Measurements from ENCODE around the gene RPUSD3. TPM values are rescaled to one million over a fixed set of nuclear protein-coding genes. Genes with fewer than 3 reads are reported as not detected.
A peak's percentile ranks its signal among the peaks of the same experiment; 100 is the strongest.

RPUSD3 gene
- total RNA-seq, 1 experiment from 2014 or later: 46.9 TPM

DNA sequence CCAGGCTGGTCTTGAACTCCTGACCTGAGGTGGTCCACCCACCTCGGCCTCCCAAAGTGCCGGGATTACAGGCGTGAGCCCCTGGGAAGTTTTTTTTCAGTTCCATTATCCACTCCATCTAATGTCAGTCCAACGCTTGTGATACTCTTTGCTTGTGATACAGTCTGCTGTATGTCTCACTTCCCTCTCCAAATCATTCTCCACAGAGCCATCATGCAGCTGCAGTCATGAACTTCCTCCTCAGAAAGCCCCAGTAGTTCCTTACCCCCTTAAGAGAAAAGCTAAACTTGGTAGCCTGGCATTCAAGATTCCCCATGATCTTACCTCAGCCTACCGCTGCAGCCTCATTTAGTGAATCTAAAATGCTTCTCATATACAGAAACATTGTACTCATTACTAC is 48.6 kb downstream of the RPUSD3 start:
- H3K27ac ChIP-seq (ENCODE audit: low read depth, low read length, poor library complexity, severe bottlenecking): no peak overlapping the region
- BruUV-seq (replicated peaks): no TSS peak
- no peak for DNase-seq (ENCODE audit: low spot score)
- H3K4me3 ChIP-seq (ENCODE audit: low read depth, low read length, poor library complexity, severe bottlenecking): no peak overlapping the region
- ChIA-PET POLR2A (ENCODE audit: low non-redundant PET) (interaction anchor here (0.7 kb wide), 1 partner anchor 50 kb away, joined by 4 read pairs; no protein-coding TSS in a partner anchor), CTCF (no interaction called here)
- H3K9me3 ChIP-seq (ENCODE audit: low read depth, low read length, poor library complexity, severe bottlenecking): no peaks in the 10 kb centered on the region
- peaks cover 17% of the 10 kb centered on the region for H3K4me1 ChIP-seq (ENCODE audit: insufficient read depth, low read length, poor library complexity, severe bottlenecking)
- peaks cover 33% of the 10 kb centered on the region for H3K36me3 ChIP-seq (ENCODE audit: insufficient read depth, low read length, poor library complexity, severe bottlenecking)
- H3K27me3 ChIP-seq (replicated peaks; ENCODE audit: insufficient read depth, low read depth, low read length, poor library complexity): no peaks in the 10 kb centered on the region
- TF ChIP-seq, protein P1, sequence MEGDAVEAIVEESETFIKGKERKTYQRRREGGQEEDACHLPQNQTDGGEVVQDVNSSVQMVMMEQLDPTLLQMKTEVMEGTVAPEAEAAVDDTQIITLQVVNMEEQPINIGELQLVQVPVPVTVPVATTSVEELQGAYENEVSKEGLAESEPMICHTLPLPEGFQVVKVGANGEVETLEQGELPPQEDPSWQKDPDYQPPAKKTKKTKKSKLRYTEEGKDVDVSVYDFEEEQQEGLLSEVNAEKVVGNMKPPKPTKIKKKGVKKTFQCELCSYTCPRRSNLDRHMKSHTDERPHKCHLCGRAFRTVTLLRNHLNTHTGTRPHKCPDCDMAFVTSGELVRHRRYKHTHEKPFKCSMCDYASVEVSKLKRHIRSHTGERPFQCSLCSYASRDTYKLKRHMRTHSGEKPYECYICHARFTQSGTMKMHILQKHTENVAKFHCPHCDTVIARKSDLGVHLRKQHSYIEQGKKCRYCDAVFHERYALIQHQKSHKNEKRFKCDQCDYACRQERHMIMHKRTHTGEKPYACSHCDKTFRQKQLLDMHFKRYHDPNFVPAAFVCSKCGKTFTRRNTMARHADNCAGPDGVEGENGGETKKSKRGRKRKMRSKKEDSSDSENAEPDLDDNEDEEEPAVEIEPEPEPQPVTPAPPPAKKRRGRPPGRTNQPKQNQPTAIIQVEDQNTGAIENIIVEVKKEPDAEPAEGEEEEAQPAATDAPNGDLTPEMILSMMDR (conservative IDR thresholded peaks at IDR 0.05; ENCODE audit: low read depth, low read length): no peak
- TF ChIP-seq EZH2 (IDR thresholded peaks at IDR 0.05; ENCODE audit: borderline replicate concordance, low read depth, low read length, poor library complexity, severe bottlenecking): no peak
- intact Hi-C loops (cut with micrococcal nuclease; ENCODE audit: unreplicated experiment): no loop called here

- POLR2A ChIA-PET (ENCODE audit: low non-redundant PET): interaction anchor here (0.7 kb wide), 1 partner anchor 200 kb away, joined by 3 read pairs; no protein-coding TSS in a partner anchor
- Histone ChIP-seq H3K27ac (ENCODE audit: low read depth, low read length, poor library complexity, severe bottlenecking) (no peak overlapping the region), H3K4me1 (ENCODE audit: insufficient read depth, low read length, poor library complexity, severe bottlenecking) (peaks cover 17% of the 10 kb centered on the region), H3K9me3 (ENCODE audit: low read depth, low read length, poor library complexity, severe bottlenecking) (no peaks in the 10 kb centered on the region), H3K36me3 (ENCODE audit: insufficient read depth, low read length, poor library complexity, severe bottlenecking) (peaks cover 31% of the 10 kb centered on the region), H3K27me3 (replicated peaks; ENCODE audit: insufficient read depth, low read depth, low read length, poor library complexity) (no peaks in the 10 kb centered on the region), H3K4me3 (ENCODE audit: low read depth, low read length, poor library complexity, severe bottlenecking) (no peak overlapping the region)
- no TSS peak for BruUV-seq (replicated peaks)
- no peak for TF ChIP-seq EZH2 (IDR thresholded peaks at IDR 0.05; ENCODE audit: borderline replicate concordance, low read depth, low read length, poor library complexity, severe bottlenecking)
- TF ChIP-seq, protein P1 (conservative IDR thresholded peaks at IDR 0.05; ENCODE audit: low read depth, low read length): no peak
- intact Hi-C loops (cut with micrococcal nuclease; ENCODE audit: unreplicated experiment): no loop called here
- no peak for DNase-seq (ENCODE audit: low spot score)
- CTCF ChIA-PET: no interaction called here
Measured at GRCh38 chr3:9794400-9794799, 49.4 kb downstream of the RPUSD3 start.

DNA sequence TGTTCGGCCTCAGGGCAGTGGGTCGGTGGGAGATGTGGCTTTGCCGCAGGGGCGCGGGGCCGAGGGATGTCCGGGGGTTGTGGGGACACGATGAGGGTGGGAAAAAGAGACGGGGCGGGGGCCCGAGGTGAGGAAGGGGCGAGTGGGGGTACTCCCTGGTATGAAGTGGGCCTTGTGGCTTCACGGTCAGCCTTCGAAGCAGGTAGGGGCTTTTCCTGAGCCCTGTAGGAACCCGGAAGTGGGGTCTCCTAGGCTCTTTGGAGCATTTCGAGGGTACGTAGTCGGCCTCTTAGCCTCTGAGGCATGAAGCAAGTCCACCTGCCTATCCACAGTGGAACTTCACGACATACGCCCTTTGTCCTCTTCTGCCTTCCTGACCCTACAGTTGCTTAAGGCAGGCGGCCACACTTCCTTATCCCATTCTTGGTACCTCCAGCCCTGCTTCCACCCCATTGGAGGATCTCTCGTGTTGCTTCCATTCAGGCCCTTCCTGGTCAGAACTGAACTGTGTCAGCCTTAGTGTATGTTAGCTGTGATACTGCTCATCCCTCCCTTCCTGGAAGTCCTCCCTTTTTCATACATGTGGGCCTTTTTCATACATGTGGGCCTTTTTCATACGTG is 50.5 kb downstream of the RPUSD3 start:
- POLR2A ChIA-PET (ENCODE audit: low non-redundant PET): interaction anchor here (0.5 to 0.6 kb wide), 3 partner anchors 64 to 588 kb away, joined by 3 to 6 read pairs (median 4); no protein-coding TSS in a partner anchor
- TSS peak; percentile 52 for BruUV-seq (replicated peaks)
- intact Hi-C loops (cut with micrococcal nuclease; ENCODE audit: unreplicated experiment): loop anchor here (2.0 kb wide), 1 partner anchor 396 kb away; the partner anchor contains the start of gene SETD5
- CTCF ChIA-PET: interaction anchor here (0.5 kb wide), 1 partner anchor 127 kb away, joined by 9 read pairs; no protein-coding TSS in a partner anchor
- Histone ChIP-seq H3K27ac (ENCODE audit: low read depth, low read length, poor library complexity, severe bottlenecking) (peak overlapping the region; percentile 99), H3K27me3 (replicated peaks; ENCODE audit: insufficient read depth, low read depth, low read length, poor library complexity) (no peaks in the 10 kb centered on the region), H3K4me1 (ENCODE audit: insufficient read depth, low read length, poor library complexity, severe bottlenecking) (peaks cover 17% of the 10 kb centered on the region), H3K9me3 (ENCODE audit: low read depth, low read length, poor library complexity, severe bottlenecking) (no peaks in the 10 kb centered on the region), H3K36me3 (ENCODE audit: insufficient read depth, low read length, poor library complexity, severe bottlenecking) (peaks cover 26% of the 10 kb centered on the region), H3K4me3 (ENCODE audit: low read depth, low read length, poor library complexity, severe bottlenecking) (peak overlapping the region; percentile 99)
- no peak for DNase-seq (ENCODE audit: low spot score)
- no peak for TF ChIP-seq EZH2 (IDR thresholded peaks at IDR 0.05; ENCODE audit: borderline replicate concordance, low read depth, low read length, poor library complexity, severe bottlenecking)
- TF ChIP-seq, protein P1 (conservative IDR thresholded peaks at IDR 0.05; ENCODE audit: low read depth, low read length): no peak
